Testis (tissue), 2 donors: Measurements from ENCODE around the gene GRK4.

Experiments used
- CTCF ChIP-seq, 3 experiments: fragments of 450-650 bp in 2 of 3; fragments of 200-600 bp in 1 of 3; sonication (generic) in 1 of 3; IDR thresholded peaks; one replicate each; pipeline ENCODE4 v1.5.1; 2016 to 2019; ENCODE audit warnings: antibody characterized with exemption in 3 of 3, mild to moderate bottlenecking in 2 of 3, moderate library complexity in 1 of 3
- POLR2A ChIP-seq: fragments of 450-650 bp; IDR thresholded peaks from one replicate; pipeline ENCODE4 v1.6.1; 2017; ENCODE audit warnings: antibody characterized with exemption, mild to moderate bottlenecking, moderate library complexity

GRCh38 chr4:3025881-3026280 is 62.5 kb downstream of the GRK4 start:
- TF ChIP-seq POLR2A (no peak), CTCF (IDR thresholded peaks at IDR 0.05) (no peak)
